T1000 (cell line): ENCODE measurements around the gene PLCG2.
"Not testable (repeated sequence)": the region's sequence is repeated elsewhere in the genome, so short reads cannot be mapped to it uniquely, and the experiment has no call there.

Experiments
- DNase-seq: peaks from one replicate; lab custom pipeline; 2025; ENCODE audit warnings: mixed read lengths; lab: John Stamatoyannopoulos, UW

Gene PLCG2

DNA sequence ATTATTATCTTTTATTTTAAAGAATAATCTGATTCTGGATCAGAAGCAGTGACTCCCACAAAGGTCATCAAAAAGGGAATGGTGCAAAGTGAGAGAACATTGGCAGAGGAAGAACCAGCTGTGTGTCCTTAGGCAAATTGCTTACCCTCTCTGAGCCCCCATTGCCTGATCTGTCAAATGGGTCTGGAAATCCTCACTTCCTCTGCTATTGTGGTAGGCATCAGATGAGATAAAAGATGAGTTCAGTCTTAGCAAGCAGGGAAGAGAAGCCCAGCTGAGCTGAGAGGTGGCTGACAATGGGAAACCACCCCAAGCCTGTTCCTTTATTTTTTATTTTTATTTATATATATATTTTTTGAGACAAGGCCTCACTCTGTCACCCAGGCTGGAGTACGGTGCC, 24.2 kb upstream of the PLCG2 start:
- DNase-seq = no peak

DNA sequence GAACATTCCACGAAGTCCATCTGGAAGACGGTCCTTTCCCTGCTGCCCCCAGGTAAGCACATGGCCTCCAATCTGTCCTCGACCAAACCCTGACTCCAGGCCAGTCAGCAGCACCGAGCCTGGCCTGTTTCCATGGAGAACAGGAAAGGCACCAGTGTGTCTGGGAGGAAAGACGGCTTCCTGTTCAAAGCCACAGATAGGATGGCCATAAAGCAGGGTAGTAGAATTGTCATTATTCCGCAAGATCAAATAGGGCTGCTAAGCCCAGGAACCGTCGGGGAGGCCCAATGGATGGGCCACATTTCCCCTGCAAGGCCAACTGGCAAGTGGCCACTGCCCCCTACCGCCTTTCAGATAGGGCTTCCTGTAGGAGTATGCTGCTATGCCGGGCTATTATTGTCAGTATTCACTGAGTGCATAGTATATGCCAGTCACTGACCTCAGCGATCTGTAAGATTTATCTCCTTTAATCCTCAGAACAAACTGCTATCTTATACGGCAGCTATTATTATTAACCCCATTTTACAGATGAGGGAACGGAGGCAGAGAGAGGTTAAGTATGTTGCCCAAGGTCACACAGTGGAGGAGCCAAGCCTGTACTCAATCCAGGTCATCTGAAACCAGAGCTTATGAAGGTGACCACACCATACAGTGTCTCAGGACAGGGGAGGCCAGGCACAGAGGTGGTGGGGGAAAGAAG, 23.0 kb upstream of the PLCG2 start:
- no peak for DNase-seq

DNA sequence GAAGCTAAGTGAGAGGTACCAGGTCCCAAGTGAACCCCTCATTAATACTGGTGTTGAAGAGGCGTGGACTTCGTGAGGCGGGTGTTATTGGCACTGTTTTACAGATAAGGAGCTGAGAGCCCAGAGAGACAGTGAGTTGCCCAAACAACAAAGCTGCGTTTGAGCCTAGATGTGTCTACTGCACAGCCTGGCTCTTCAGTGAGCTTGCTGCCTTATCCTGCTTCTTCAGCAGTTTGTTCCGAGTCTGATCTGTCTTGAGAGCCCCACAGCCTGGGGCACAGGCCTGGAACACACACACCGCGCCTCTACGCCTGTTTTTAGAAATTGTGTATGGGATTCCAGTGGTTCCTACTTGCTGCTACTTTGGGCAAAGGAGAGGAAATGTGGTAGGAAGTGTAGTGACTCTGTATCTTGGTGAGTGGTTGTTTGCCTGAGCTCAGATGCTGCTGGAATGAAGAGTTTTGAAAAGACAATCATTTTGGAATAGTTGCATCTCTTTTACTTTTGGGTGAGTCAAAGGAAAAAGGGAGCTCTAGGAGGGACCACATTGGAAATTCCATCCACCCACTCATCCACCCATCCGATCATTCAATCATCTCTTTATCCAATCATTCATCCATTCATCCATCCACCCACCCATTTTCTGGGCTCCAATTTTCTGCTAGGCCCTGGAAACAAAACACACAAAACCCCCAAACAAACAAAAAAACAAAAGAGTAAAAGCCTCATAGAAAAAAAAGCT, 22.3 kb upstream of the PLCG2 start:
- DNase-seq = no peak

DNA sequence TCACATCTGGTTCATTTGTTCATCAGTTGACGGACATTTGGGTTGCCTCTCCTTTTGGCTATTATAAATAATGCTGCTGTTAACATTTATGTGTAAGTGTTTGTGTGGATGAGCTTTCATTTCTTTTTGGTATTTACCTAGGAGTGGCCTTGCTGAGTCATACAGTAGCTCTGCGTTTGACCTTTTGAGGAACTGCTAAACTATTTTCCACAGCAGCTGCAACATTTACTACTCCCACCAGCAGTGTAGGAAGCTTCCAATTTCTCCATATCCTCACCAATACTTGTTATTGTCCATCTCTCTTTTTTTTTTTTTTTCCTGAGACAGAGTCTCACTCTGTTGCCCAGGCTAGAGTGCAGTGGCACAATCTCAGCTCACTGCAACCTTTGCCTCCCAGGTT, 20.7 kb upstream of the PLCG2 start:
- DNase-seq = no peak

DNA sequence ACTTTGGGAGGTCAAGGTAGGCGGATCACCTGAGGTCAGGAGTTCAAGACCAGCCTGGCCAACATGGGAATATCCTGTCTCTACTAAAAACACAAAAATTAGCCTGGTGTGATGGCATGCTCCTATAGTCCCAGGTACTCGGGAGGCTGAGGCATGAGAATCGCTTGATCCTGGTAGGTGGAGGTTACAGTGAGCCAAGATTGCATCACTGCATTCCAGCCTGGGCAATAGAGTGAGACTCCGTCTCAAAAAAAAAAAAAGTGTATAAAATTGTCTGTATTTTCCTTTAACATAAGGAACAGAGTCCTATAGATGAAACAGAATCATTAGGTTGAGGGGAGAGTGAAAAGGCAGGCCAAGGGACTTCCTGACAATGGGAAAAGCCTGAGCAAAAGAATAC, 16.8 kb upstream of the PLCG2 start:
- DNase-seq = not testable (repeated sequence)

DNA sequence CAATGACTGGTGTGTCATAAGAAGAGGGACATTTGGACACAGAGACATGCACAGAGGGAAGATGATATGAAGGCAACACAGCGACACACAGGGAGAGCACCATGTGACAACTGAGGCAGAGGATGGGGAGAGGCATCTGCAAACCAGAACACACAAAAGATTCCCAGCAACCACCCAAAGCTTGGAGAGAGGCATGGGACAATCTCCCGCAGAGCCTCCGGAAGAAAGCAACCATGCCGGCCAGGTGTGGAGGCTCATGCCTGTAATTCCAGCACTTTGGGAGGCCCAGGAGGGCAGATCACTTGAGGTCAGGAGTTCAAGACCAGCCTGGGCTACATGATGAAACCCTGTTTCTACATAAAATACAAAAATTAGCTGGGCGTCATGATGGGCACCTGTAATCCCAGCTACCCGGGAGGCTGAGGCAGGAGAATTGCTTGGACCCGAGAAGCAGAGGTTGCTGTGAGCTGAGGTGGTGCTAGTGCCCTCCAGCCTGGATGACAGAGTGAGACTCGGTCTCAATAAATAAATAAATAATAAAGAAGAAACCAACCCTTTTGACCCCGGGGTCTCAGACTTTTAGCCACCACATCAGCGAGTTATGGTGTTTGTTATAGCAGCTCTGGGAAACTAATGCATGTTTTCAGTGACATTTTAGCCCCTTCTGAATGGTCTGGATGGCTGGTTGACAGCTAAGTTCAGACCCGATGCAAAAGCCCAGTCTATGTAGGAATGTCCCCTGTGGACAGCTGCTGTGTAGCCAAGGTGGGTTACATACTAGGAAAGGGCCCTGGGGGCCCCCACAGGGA, 13.8 kb upstream of the PLCG2 start:
- no peak for DNase-seq

DNA sequence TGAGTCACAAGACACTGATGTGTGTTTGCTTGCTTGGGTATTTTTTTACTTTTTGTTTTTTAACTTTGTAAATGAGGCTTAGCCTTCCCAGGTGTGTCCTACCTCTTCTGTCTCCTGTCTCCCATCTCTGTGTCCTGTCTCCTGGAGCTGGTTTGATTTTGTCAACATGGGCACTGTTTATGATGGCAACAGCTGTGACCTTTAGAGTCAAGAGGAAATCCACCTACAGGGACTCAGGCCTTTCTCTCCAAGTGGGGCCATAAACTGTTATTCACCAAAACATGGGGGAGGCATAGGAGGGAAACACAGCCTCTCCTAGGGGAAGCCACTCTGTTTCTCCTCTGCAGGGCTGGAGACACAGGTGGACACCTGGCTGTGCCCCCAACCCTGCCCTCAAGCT, 13.1 kb upstream of the PLCG2 start:
- no peak for DNase-seq

DNA sequence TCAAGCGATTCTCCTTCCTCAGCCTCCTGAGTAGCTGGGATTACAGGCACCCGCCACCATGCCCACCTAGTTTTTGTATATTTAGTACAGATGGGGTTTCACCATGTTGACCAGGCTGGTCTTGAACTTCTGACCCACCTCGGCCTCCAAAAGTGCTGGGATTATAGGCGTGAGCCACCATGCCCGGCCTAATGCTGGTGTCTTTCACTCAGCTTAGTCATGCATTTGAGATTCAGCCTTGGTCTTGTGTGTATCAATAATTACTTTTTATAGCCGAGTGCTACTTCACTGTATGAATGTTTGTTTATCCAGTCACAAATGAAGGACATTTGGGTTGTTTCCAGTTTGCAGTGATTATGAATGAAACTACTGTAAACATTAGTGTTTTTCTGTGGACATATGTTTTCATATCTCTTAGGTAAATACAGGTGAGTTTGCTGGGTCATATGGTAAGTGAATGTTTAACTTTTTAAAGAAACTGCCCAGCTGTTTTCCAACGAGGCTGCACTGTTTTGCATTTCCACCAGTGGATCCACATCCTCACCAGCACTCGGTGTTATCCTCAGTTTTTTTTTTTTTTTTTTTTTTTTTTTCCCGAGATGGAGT, 11.0 kb upstream of the PLCG2 start:
- DNase-seq = no peak

DNA sequence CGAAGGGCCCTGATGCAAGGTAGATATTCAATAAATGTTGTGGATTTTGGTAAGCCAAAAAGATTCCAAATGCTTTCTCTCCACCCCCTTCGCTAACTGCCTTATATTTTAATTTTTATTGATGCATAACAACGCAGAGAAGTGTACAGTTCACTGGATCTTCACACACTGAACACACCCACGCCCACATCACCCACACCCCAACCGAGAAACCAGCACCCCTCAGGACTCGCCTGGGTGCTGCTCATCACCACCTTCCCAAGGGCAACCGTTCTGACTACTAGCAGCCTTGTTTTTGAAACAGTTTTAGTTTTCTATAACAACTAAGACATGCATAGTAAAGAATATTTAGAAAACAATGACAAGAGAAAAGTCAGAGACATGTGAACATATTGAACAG, 9.1 kb upstream of the PLCG2 start:
- DNase-seq = no peak

DNA sequence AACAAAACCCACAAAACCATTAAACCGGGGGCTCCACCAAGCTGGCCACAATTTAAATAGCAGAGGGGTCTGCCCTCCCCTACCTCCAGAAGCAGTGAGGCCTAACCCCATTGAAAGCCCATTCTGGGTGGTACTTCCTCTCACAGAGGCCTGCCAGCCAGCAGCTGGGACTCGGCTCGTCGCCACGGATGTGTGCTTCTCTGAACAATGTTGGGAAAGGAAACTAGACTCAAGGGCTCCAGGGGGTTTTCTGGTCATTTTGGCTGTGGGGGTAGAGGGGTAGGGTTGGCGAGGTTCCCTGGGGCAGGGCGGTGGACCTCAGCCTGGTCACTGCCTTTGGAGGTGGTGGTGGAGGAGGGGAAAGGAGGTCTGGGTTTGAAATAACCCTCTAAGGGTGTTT, 4.7 kb upstream of the PLCG2 start:
- no peak for DNase-seq

DNA sequence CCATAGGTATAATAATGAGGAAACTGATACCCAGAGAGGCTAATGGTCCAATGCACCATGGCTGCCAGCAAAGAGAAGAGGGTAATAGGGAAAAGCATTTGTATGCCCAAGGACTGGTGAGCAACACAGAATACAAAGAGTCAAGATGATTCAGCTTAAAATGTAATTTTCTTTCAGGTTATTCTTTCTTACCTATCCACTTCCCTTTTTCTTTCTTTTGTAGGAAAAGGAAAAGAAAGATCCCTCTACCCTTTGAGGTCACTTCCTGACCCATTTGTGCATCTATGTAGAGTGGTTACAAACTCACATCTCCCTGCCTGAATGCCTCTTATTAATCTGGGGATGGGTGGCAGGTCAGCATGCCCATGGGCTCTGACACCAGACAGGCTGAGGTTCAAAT, 3.5 kb upstream of the PLCG2 start:
- no peak for DNase-seq

DNA sequence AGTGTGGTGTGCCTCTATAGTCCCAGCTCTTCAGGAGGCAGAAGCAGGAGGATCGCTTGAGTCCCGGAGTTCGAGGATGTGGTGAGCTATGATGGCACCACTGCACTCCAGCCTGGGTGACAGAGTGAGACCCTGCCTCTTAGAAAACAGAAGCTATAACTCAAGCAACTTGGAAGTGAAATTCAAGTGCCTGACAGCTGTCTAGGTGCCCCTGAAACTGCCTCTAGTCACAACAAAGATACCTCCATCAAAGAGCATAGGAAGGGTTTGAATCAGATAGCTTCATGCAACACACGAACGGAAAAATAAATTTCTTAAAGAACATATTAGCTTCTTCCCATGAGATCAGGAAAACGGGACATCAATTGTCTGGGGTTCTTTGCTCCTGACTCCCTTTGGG, 860 bp upstream of the PLCG2 start:
- DNase-seq = no peak

DNA sequence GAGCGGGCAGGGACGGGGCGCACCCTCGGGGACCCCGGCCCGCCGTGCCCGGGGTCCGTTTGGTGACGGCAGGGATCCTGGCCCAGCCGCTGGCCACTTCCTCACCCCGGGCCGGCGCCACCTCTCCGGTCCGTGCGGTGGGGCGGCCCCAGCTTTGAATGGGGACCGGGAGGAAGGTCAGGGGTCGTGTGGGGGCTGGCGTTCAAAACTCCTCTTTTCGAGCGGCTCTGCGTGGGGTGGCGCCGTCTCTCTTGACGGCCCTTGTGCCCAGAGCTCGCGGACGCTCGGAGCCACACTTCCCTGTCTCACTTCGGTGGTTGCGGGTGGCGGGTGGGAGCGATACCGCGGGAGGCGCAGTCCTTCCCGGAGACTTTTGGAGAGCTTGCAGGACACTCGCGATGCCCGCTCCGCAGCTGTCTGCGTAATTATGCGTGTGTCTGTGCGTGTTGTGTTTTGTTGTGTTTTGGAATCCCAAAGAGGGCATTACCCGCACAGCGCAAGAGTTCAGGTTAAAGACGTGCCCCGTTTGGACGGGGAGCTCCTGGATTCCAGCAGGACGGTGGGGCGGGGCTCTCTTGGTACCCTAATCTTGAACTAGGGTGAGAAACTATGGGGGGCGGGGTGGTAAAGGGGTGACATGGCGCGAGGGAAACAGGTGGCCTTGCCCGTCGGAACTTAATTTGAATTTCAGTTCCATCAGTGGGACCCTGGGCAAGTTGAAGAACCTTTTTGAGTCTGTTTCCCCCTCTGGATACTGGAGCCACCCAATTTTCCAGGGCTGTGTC, 637 bp downstream of the PLCG2 start:
- no peak for DNase-seq

DNA sequence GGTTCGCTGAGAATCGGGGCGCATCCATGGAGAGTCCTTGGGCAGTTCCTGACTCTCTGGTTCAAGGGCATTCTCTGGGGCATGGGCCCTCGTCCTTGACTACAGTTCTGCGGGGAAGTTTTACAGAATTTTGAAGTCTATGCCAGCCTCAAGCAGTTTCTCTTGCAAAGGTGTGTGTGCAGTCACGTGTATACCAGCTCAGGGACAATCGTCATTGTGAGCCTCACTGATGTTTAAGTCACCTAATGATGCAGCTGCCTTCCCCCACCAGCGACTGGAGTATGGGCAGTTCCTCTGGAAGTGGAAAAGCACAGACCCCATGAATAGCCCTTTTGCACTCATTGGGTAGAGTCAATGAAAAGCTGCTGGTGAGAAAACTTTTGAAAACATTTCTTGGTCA, 1.3 kb downstream of the PLCG2 start:
- no peak for DNase-seq

DNA sequence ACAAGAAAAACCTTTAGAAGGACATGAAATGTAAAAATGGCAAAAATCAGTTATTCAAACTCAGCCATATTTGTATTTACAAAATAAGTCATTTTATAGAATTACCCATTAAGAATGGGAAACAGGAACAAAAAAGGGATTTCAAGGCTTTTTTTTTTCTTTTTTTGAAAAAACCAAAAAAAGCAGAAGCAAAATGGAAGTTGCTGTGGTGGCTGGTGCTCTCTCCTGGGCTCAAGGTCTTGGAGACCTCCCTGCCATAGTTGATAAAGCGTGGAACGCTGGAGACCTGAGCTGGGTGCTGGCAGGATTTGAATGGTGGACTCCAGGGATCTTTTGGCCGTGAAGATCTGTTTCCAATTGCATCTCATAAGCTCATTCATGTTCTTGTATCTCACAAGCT, 3.1 kb downstream of the PLCG2 start:
- no peak for DNase-seq

DNA sequence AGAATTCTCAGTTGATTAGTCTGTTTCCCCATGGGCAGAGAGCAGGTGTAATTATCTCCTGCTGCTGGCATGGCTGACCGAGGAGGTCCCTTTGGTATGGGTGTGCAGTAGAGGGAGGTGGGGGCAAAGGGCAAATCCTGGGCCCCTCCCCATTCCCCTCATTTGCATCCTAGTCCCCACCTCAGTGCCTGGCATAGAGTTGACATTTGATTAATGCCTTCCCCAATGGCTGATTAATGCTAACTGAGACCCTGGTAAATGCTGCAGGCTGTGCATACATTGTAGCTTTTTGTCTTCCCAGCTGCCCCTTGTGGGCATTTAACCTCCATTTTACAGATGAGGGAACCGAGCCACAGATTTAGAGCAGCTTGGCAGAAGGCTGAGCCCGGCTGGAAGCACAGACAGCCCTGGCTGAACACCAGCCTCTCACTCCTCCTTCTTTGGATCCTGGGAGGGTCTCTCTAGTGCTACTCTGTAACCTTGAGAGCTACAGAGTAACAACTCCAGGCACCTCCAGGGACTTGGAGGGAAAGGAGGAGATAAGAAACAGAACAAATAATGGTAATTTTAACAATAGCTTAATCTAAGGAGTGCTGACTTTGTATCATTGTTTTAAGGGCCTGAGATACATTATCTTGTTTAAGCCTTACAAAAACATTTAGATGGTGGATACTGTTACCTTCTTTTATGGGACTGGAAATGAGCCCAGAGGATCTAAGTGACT, 5.1 kb downstream of the PLCG2 start:
- DNase-seq = no peak

DNA sequence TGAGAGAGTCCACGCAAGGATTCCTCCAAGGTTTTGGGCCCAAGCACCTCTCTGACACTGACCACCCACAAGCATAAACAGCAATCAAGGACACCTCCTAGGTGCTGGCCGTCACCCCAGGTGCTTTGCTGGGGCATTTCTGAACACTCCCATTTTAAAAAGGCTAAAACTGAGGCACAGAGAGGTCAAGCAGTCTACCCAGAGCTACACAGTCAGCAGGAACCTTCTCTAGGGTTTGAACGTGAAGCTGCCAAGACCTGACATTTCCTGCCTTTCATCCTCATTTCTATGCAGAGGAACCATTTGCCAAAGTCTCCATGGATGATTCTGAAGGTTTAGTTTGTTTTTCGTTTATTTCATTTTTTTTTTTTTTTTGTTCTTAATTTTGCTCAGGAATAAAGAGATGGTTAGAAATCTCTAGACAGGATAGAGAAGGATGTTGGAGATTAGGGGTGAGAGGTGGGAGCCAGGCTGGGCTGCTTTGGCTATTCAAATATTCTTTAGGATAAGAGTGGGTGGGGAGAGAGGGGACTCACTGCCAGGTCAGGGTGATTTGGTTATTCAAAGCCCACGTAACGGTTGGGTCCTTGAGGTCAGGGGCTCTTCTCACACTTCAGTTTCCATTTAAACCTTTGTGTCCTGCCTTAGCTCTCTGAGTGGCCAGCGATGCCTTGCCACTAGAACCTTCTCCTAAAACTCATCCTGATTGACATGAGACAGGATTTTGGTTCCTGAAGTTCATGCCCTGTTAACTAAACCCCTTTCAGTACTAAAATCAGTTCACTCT, 6.2 kb downstream of the PLCG2 start:
- no peak for DNase-seq

DNA sequence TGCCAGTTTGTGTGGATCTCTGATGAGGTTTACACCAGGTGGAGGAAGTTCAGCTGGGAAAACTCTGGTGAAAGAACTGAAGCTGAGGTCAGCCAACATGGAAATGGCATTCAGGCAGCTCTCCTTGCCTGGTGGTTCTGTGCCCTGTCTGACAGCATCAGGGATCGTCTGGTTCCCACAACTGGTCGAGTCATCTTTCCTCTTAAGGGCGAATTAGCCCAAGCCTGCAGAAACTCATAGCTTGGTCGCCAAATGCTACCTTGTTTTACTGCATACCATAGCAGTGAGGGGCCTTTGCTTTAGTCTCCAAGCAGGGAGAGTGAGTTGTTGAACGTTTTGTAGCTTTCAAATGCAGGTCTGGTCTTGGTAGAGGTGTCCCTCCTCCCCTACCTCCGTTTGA, 7.2 kb downstream of the PLCG2 start:
- DNase-seq = no peak

DNA sequence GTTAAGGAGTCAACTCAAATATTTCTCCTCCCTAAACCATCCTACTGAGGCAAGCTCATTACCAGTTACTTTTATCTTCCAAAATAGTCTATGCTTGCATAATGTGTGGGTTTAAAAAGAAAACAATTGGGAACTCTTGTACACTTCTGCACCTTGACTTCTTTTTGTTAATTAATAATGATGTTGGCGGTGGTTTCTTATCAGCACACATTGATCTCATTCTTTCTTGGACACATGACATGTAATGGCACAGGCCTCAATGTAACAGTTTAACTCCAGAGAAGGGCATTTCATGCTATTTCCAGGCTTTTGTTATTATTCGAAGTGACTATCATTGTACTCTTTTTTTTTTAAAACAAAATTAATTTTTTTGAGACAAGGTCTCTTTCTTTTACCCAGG, 7.8 kb downstream of the PLCG2 start:
- DNase-seq = no peak

DNA sequence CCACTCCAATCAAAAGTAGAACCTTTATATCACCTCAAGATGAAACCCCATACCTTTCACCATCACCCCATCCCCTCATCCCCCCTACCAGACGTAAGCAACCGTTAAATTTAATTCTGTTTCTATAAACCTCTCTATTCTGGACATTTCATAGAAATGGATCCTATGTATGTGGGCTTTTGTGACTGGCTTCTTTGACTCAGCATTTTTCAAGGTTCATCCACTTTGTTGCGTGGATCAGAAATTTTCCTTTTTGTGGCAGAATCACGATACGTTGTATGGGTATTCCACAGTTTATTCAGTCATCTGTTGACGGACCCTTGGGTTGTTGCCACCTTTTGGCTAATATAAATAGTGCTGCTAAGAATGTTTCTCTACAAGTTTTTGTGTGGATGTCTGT, 8.6 kb downstream of the PLCG2 start:
- DNase-seq = no peak
